Measurements from ENCODE around the gene ZCCHC2. TPM values are rescaled to one million over a fixed set of nuclear protein-coding genes. Genes with fewer than 3 reads are reported as not detected.

The ZCCHC2 gene
- total RNA-seq, 1 experiment from 2014 or later, result 12.4 TPM

GRCh38 chr18:62617793-62618591, 95.2 kb downstream of the ZCCHC2 start:
- no peaks in the 10 kb centered on the region; a peak in 1 of 7 replicates for H3K36me3 Mint-ChIP-seq (ENCODE audit: insufficient read depth in 1 of 3, low read depth in 3 of 3)
- no peaks in the 10 kb centered on the region for H3K4me1 Mint-ChIP-seq
- H3K27me3 Mint-ChIP-seq (ENCODE audit: low read depth), result peaks cover 2% of the 10 kb centered on the region; the same call in 1 of the 2 replicates
- H3K9me3 Mint-ChIP-seq, result no peaks in the 10 kb centered on the region
- Histone ChIP-seq H3K79me2 (ENCODE audit: insufficient read depth, low read length) (no peaks in the 10 kb centered on the region), H4K20me1 (ENCODE audit: control insufficient read depth, insufficient read depth, insufficient read length) (no peaks in the 10 kb centered on the region), H4K5ac (ENCODE audit: insufficient read length, low read depth, low read length) (no peak overlapping the region), H2BK15ac (ENCODE audit: low read depth, low read length) (no peak overlapping the region), H3K79me1 (ENCODE audit: insufficient read depth, low read depth, low read length, poor library complexity, severe bottlenecking) (no peaks in the 10 kb centered on the region), H4K91ac (ENCODE audit: insufficient read length, low read depth, low read length) (no peak overlapping the region), H3K18ac (ENCODE audit: insufficient read length, low read depth, low read length) (no peak overlapping the region), H3K23me2 (ENCODE audit: insufficient read length, low read depth, low read length, poor library complexity, severe bottlenecking) (no peaks in the 10 kb centered on the region), H3K4ac (ENCODE audit: low read depth, low read length) (no peak overlapping the region), H3K4me2 (ENCODE audit: insufficient read depth, insufficient read length, low read length) (no peak overlapping the region), H3K27me3 (ENCODE audit: insufficient read depth, low read length) (no peaks in the 10 kb centered on the region), H4K8ac (replicated peaks; ENCODE audit: insufficient read length, low read depth, low read length) (no peak overlapping the region), H3K23ac (ENCODE audit: insufficient read length, low read depth, low read length) (no peak overlapping the region), H2BK120ac (ENCODE audit: low read depth, low read length, poor library complexity, severe bottlenecking) (no peak overlapping the region), H2AFZ (ENCODE audit: low read length) (no peak overlapping the region), H3K9me3 (ENCODE audit: control insufficient read depth, low read depth, low read length) (no peaks in the 10 kb centered on the region), H2BK12ac (ENCODE audit: insufficient read length, low read depth, low read length) (no peak overlapping the region), H2BK5ac (ENCODE audit: insufficient read length, low read length) (no peak overlapping the region), H3K27ac (ENCODE audit: insufficient read length, low read depth, low read length) (no peak overlapping the region), H3K56ac (ENCODE audit: insufficient read length, low read depth, low read length) (no peak overlapping the region), H2AK5ac (ENCODE audit: insufficient read length, low read length) (no peak overlapping the region), H3K9ac (ENCODE audit: extremely low read depth, insufficient read length, low read length) (no peak overlapping the region), H3K14ac (ENCODE audit: insufficient read depth, low read length) (no peak overlapping the region), H3K4me1 (ENCODE audit: insufficient read depth, low read length) (no peaks in the 10 kb centered on the region), H3T11ph (ENCODE audit: low read length) (no peak overlapping the region), H2BK20ac (ENCODE audit: low read depth, low read length, poor library complexity, severe bottlenecking) (no peak overlapping the region)
- DNase-seq, result no peak
- no peak overlapping the region for H3K4me3 Mint-ChIP-seq
- TF ChIP-seq CTCF (conservative IDR thresholded peaks at IDR 0.05), result no peak
- no CpG with 5 or more reads among the region's 8 CpGs for WGBS (ENCODE audit: extremely low coverage, insufficient read length, low lambda C conversion rate)
- H3K27ac Mint-ChIP-seq, result no peak overlapping the region

All from H9 (cell line).